GM12878 (cell line): ENCODE data around the gene USH2A. TPM values are rescaled to one million over a fixed set of nuclear protein-coding genes. Genes with fewer than 3 reads are reported as not detected.

Experiments used
- ATAC-seq: fragments of 200-7000 bp; cut with Tn5 transposase; 3 replicates; pipeline ENCODE4 v1.9.1; 2020; ENCODE audit warnings: mild to moderate bottlenecking, moderate library complexity
- BruUV-seq: library from RNA; stranded (reverse); fragments of 400-500 nt; replicated peaks from 2 replicates; lab custom pipeline; 2021; lab: Mats Ljungman, UMichigan
- CTCF ChIA-PET: fragments of 300-600 bp; sonication (Branson Sonifier 250); formaldehyde crosslinking; extraction: SDS; loops from one replicate; lab custom pipeline; 2021; ENCODE audit warnings: inconsistent platforms; lab: Yijun Ruan, JAX
- POLR2A ChIA-PET: fragments of 350-600 bp; formaldehyde crosslinking; extraction: SDS; loops from one replicate; lab custom pipeline; 2021; ENCODE audit warnings: inconsistent platforms; lab: Charles Lee
- RAD21 ChIA-PET: fragments of 300-600 bp; sonication (Branson Sonifier 250); formaldehyde crosslinking; loops from one replicate; lab custom pipeline; 2023; ENCODE audit warnings: antibody characterized with exemption; ENCODE audit not compliant: unreplicated experiment; lab: Charles Lee
- SMC1A ChIA-PET: fragments of 300-600 bp; sonication (Branson Sonifier 250); formaldehyde crosslinking; loops from one replicate; lab custom pipeline; 2023; ENCODE audit not compliant: unreplicated experiment, uncharacterized antibody; lab: Charles Lee
- DNase-seq: peaks from one replicate; pipeline ENCODE4 v3.0.0-alpha.2; 2011; ENCODE audit warnings: low read depth, low spot score
- FAIRE-seq: peaks from 3 replicates; lab custom pipeline; 2011; peaks lifted over from hg19 to GRCh38; lab: Jason Lieb, UNC
- H2AFZ ChIP-seq: 2 replicates; pipeline ENCODE4 v1.6.0; 2011; ENCODE audit warnings: low read depth, low read length, control low read depth; ENCODE audit not compliant: control insufficient read depth
- H3K27ac ChIP-seq: 2 replicates; pipeline ENCODE4 v1.5.1; 2011; ENCODE audit warnings: control low read depth; ENCODE audit not compliant: control insufficient read depth, insufficient read depth
- H3K27me3 ChIP-seq, 2 experiments: replicated peaks in 1 of 2; 2 replicates each; pipeline versions ENCODE4 v1.6.0 to v1.6.1; 2011; ENCODE audit warnings: low read length in 1 of 2; ENCODE audit not compliant: control insufficient read depth in 2 of 2, insufficient read depth in 2 of 2
- H3K36me3 ChIP-seq, 2 experiments: 2 replicates each; pipeline ENCODE4 v1.5.1; 2011; ENCODE audit warnings: low read length in 1 of 2; ENCODE audit not compliant: control insufficient read depth in 2 of 2, insufficient read depth in 2 of 2
- H3K4me1 ChIP-seq: 2 replicates; pipeline ENCODE4 v1.6.1; 2011; ENCODE audit warnings: mild to moderate bottlenecking, low read length, moderate library complexity, mixed read lengths; ENCODE audit not compliant: control insufficient read depth, insufficient read depth
- H3K4me2 ChIP-seq: 2 replicates; pipeline ENCODE4 v1.6.0; 2011; ENCODE audit warnings: control low read depth; ENCODE audit not compliant: control insufficient read depth, insufficient read depth
- H3K4me3 ChIP-seq: fragments of 200-600 bp; sonication (generic); 2 replicates; pipeline ENCODE4 v1.5.1; 2016
- H3K79me2 ChIP-seq: 2 replicates; pipeline ENCODE4 v1.6.0; 2011; ENCODE audit warnings: low read length; ENCODE audit not compliant: control insufficient read depth, insufficient read depth
- H3K9ac ChIP-seq: 2 replicates; pipeline ENCODE4 v1.8.0; 2011; ENCODE audit warnings: low read length, control low read depth, mixed read lengths; ENCODE audit not compliant: control insufficient read depth, insufficient read depth
- H3K9me3 ChIP-seq: replicated peaks from 3 replicates; pipeline ENCODE4 v1.5.1; 2011; ENCODE audit warnings: mild to moderate bottlenecking, low read length; ENCODE audit not compliant: control insufficient read depth, insufficient read depth
- H4K20me1 ChIP-seq: 2 replicates; pipeline ENCODE4 v1.6.0; 2011; ENCODE audit not compliant: control insufficient read depth, insufficient read depth
- ATF7 ChIP-seq: fragments of 450-650 bp; IDR thresholded peaks from 2 replicates; pipeline ENCODE4 v1.6.1; 2016; ENCODE audit warnings: low read depth, mild to moderate bottlenecking
- CBX3 ChIP-seq: fragments of 200-600 bp; sonication (generic); IDR thresholded peaks from 2 replicates; pipeline ENCODE4 v1.6.1; 2016; ENCODE audit warnings: low read depth, borderline replicate concordance
- CREB1 ChIP-seq: IDR thresholded peaks from 2 replicates; pipeline ENCODE4 v1.6.1; 2012; ENCODE audit warnings: low read depth, mild to moderate bottlenecking, inconsistent platforms
- EED ChIP-seq: sonication (generic); IDR thresholded peaks from 2 replicates; pipeline ENCODE4 v1.6.1; 2016; ENCODE audit warnings: antibody characterized with exemption, low read depth
- ELK1 ChIP-seq: IDR thresholded peaks from 2 replicates; pipeline ENCODE4 v1.6.1; 2012; ENCODE audit warnings: low read depth, low read length, improper control_type of control experiment
- EP300 ChIP-seq, 2 experiments: fragments of 150-350 bp in 1 of 2; IDR thresholded peaks; 2 replicates each; pipeline ENCODE4 v1.6.1; 2011 to 2012; ENCODE audit warnings: low read depth in 2 of 2, low read length in 2 of 2, borderline replicate concordance in 1 of 2, improper control_type of control experiment in 1 of 2, inconsistent platforms in 1 of 2; ENCODE audit not compliant: control insufficient read depth in 1 of 2
- IKZF1 ChIP-seq: fragments of 450-650 bp; conservative IDR thresholded peaks from 2 replicates; pipeline ENCODE4 v1.6.1; 2017; ENCODE audit warnings: antibody characterized with exemption, mild to moderate bottlenecking
- IKZF2 ChIP-seq, 2 experiments: fragments of 450-650 bp; IDR thresholded peaks; 2 replicates each; pipeline ENCODE4 v1.6.1; 2017; ENCODE audit warnings: mild to moderate bottlenecking in 2 of 2, moderate library complexity in 2 of 2
- JUNB ChIP-seq: IDR thresholded peaks from 2 replicates; pipeline ENCODE4 v1.6.1; 2016; ENCODE audit warnings: antibody characterized with exemption, mild to moderate bottlenecking
- MTA2 ChIP-seq: fragments of 450-650 bp; IDR thresholded peaks from 2 replicates; pipeline ENCODE4 v1.6.1; 2016; ENCODE audit warnings: low read depth, mild to moderate bottlenecking, moderate library complexity
- NR2F1 ChIP-seq: fragments of 450-650 bp; conservative IDR thresholded peaks from 2 replicates; pipeline ENCODE4 v1.6.1; 2017; ENCODE audit warnings: mild to moderate bottlenecking
- ZBTB33 ChIP-seq: fragments of 450-650 bp; IDR thresholded peaks from 2 replicates; pipeline ENCODE4 v1.6.1; 2017; ENCODE audit warnings: mild to moderate bottlenecking
- ZNF217 ChIP-seq: fragments of 450-650 bp; IDR thresholded peaks from 2 replicates; pipeline ENCODE4 v1.6.1; 2017; ENCODE audit warnings: antibody characterized with exemption, mild to moderate bottlenecking
- ZNF24 ChIP-seq: fragments of 450-650 bp; IDR thresholded peaks from 2 replicates; pipeline ENCODE4 v1.6.1; 2017; ENCODE audit warnings: antibody characterized with exemption, mild to moderate bottlenecking
- ZZZ3 ChIP-seq: IDR thresholded peaks from 2 replicates; pipeline ENCODE4 v1.6.1; 2011; ENCODE audit warnings: low read depth; ENCODE audit not compliant: control insufficient read depth, insufficient read length
- WGBS: methylation state at CpG from one replicate; pipeline ENCODE4 v1.1.6; 2016; ENCODE audit warnings: low lambda C conversion rate; ENCODE audit not compliant: insufficient replicate concordance, insufficient coverage; ENCODE audit errors: missing lambda C conversion rate; 5-methylcytosine and 5-hydroxymethylcytosine counted together
- in situ Hi-C: fragments of 300-500 bp; cut with MboI; formaldehyde crosslinking; loops from 9 replicates; pipeline ENCODE4 v1.14.3; 2018; ENCODE audit warnings: mixed read lengths
- intact Hi-C: fragments of 100-400 bp; cut with micrococcal nuclease; formaldehyde crosslinking; loops from one replicate; pipeline ENCODE4 v1.14.2; 2022; ENCODE audit not compliant: unreplicated experiment
- polyA plus RNA-seq, 11 experiments: library from polyadenylated mRNA; depleted of rRNA in 4 of 11; unstranded in 6 of 11; stranded (reverse) in 5 of 11; fragments of >200 nt; fragmentation: Nextera tagmentation in 4 of 11; fragmentation: Illumina TruSeq in 1 of 11; extraction: Ambion mirVana in 4 of 11; extraction: Trizol in 1 of 11; gene quantifications; 1 replicate in 1 of 11; 2 replicates in 10 of 11; pipeline versions ENCODE4 v1.2.1 to v1.2.3, GENCODE V29; 2011 to 2016; ENCODE audit warnings: inconsistent platforms in 2 of 11, missing spikeins in 2 of 11, low read depth in 1 of 11
- total RNA-seq, 4 experiments: library from RNA; depleted of rRNA in 3 of 4; stranded (reverse); fragments of >200 nt in 3 of 4; fragmentation: Illumina TruSeq in 1 of 4; extraction: Trizol in 1 of 4; gene quantifications; 2 replicates each; pipeline versions ENCODE4 v1.2.1 to v1.2.3, GENCODE V29; 2013 to 2021
- TF ChIP-seq, protein P1 (sequence below): fragments of 450-650 bp; IDR thresholded peaks from 2 replicates; pipeline ENCODE4 v1.6.1; 2017; ENCODE audit warnings: low read depth, mild to moderate bottlenecking, moderate library complexity

Gene USH2A
- total and polyA plus RNA-seq, 10 of the 15 experiments (the other 5 are each of a cell fraction or from before 2014, with no cell fraction given) = under 0.01 to 0.20 (median 0.01) TPM; not detected in 2

DNA sequence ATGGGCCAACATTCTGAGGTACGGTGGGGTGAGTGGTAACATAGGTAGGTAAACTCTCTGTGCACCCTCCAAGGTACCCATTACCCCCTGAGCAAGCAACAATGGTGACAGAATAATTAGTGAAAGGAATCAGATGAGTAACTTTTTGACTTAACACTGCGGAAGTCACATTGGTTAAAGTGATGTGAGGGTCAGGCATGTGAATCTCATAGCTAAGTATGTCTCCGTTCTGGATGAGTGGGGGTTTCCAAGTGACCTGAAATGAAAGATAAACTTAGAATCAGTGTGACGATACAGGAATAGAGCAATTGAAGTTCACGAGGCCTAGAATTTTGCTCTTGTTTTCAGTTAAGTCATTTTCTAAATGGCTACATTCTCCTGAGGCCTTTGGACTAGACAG, 544.4 kb downstream of the USH2A start:
- Histone ChIP-seq H3K4me3 (no peak overlapping the region), H3K9me3 (no peaks in the 10 kb centered on the region), H3K4me2 (no peak overlapping the region), H3K36me3 (no peaks in the 10 kb centered on the region), H3K79me2 (no peaks in the 10 kb centered on the region), H3K27me3 (no peaks in the 10 kb centered on the region), H3K4me1 (no peaks in the 10 kb centered on the region), H4K20me1 (no peaks in the 10 kb centered on the region), H2AFZ (no peak overlapping the region; the same call in 1 of the 2 replicates), H3K9ac (no peak overlapping the region), H3K27ac (no peak overlapping the region)
- no peak for FAIRE-seq
- CTCF ChIA-PET = interaction anchor here (1.5 to 2.3 kb wide), 3 partner anchors 12 to 187 kb away, joined by 3 to 5 read pairs (median 4); no protein-coding TSS in a partner anchor
- POLR2A ChIA-PET = interaction anchor here (0.6 to 1.4 kb wide), 2 partner anchors 12 to 1252 kb away, joined by 3 read pairs; no protein-coding TSS in a partner anchor
- SMC1A ChIA-PET = interaction anchor here (0.6 to 2.2 kb wide), 4 partner anchors 9 to 195 kb away, joined by 3 to 5 read pairs (median 4); no protein-coding TSS in a partner anchor
- intact Hi-C loops = no loop called here
- DNase-seq = peak; percentile 7
- no TSS peak for BruUV-seq
- in situ Hi-C loops = no loop called here
- RAD21 ChIA-PET = interaction anchor here (1.7 kb wide), 1 partner anchor 12 kb away, joined by 8 read pairs; no protein-coding TSS in a partner anchor
- WGBS = 1% methylated on average over 5 of the region's 5 CpGs
- ATAC-seq = peak; percentile 89
- TF ChIP-seq MTA2 (peak; percentile 69; the same call in 1 of the 2 replicates), ELK1 (no peak), IKZF1 (peak; percentile 33), JUNB (peak; percentile 36; the same call in 1 of the 2 replicates), EED (0 out of 2 replicates have a peak, but pooled peaks have one; percentile 38), ZNF217 (no peak), CREB1 (no peak), CBX3 (no peak), ZBTB33 (no peak), IKZF2 (IDR thresholded peaks at IDR 0.05) (peak in 1 of 2 experiments; percentile 32; a peak in 1 of 4 replicates), NR2F1 (0 out of 2 replicates have a peak, but pooled peaks have one; percentile 34), ATF7 (peak; percentile 29; the same call in 1 of the 2 replicates), ZNF24 (0 out of 2 replicates have a peak, but pooled peaks have one; percentile 43), EP300 (IDR thresholded peaks at IDR 0.05; ENCODE audit: borderline replicate concordance in 1 of 2, control insufficient read depth in 1 of 2, low read depth in 2 of 2, low read length in 2 of 2) (peak in 1 of 2 experiments; percentile 53; a peak in 1 of 4 replicates), ZZZ3 (no peak)
- TF ChIP-seq, protein P1, sequence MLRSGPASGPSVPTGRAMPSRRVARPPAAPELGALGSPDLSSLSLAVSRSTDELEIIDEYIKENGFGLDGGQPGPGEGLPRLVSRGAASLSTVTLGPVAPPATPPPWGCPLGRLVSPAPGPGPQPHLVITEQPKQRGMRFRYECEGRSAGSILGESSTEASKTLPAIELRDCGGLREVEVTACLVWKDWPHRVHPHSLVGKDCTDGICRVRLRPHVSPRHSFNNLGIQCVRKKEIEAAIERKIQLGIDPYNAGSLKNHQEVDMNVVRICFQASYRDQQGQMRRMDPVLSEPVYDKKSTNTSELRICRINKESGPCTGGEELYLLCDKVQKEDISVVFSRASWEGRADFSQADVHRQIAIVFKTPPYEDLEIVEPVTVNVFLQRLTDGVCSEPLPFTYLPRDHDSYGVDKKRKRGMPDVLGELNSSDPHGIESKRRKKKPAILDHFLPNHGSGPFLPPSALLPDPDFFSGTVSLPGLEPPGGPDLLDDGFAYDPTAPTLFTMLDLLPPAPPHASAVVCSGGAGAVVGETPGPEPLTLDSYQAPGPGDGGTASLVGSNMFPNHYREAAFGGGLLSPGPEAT = peak; percentile 50; the same call in 1 of the 2 replicates
